Adrenal gland (tissue), 5 donors: ENCODE data around the gene CYS1.

Experiments used
- POLR2A ChIP-seq, 2 donors: fragments of 450-650 bp; IDR thresholded peaks; one replicate each; pipeline ENCODE4 v1.6.1; 2017; ENCODE audit warnings: antibody characterized with exemption in 2 of 2, mild to moderate bottlenecking in 2 of 2, moderate library complexity in 1 of 2
- TF ChIP-seq, protein P1 (sequence below), 6 experiments: fragments of 450-650 bp in 4 of 6; fragments of 200-600 bp in 2 of 6; sonication (generic) in 1 of 6; IDR thresholded peaks; 1 replicate in 5 of 6; 2 replicates in 1 of 6; pipeline versions ENCODE4 v1.5.1 to v1.8.0; 2016 to 2021; ENCODE audit warnings: antibody characterized with exemption in 6 of 6, mild to moderate bottlenecking in 2 of 6, moderate library complexity in 1 of 6
- donor health status: DM: no; HTN: no; CAD: no.

- TF ChIP-seq, protein P1, sequence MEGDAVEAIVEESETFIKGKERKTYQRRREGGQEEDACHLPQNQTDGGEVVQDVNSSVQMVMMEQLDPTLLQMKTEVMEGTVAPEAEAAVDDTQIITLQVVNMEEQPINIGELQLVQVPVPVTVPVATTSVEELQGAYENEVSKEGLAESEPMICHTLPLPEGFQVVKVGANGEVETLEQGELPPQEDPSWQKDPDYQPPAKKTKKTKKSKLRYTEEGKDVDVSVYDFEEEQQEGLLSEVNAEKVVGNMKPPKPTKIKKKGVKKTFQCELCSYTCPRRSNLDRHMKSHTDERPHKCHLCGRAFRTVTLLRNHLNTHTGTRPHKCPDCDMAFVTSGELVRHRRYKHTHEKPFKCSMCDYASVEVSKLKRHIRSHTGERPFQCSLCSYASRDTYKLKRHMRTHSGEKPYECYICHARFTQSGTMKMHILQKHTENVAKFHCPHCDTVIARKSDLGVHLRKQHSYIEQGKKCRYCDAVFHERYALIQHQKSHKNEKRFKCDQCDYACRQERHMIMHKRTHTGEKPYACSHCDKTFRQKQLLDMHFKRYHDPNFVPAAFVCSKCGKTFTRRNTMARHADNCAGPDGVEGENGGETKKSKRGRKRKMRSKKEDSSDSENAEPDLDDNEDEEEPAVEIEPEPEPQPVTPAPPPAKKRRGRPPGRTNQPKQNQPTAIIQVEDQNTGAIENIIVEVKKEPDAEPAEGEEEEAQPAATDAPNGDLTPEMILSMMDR (IDR thresholded peaks at IDR 0.05) = no peak
- TF ChIP-seq POLR2A (IDR thresholded peaks at IDR 0.05) = no peak
These were observed 45.8 kb upstream of the CYS1 start for GRCh38 chr2:10125842-10126631.
